Spleen (tissue), 7 donors: ENCODE results near the gene GMDS.
A peak's percentile ranks its signal among the peaks of the same experiment; 100 is the strongest.

Source experiments
- POLR2A ChIP-seq, 3 donors: fragments of 450-650 bp; IDR thresholded peaks; one replicate each; pipeline ENCODE4 v1.5.1; 2017; ENCODE audit warnings: antibody characterized with exemption in 3 of 3, mild to moderate bottlenecking in 1 of 3
- TF ChIP-seq, protein P1 (sequence below), 11 experiments: fragments of 200-600 bp in 7 of 11; fragments of 450-650 bp in 4 of 11; sonication (generic) in 4 of 11; IDR thresholded peaks in 8 of 11; conservative IDR thresholded peaks in 3 of 11; 1 replicate in 7 of 11; 2 replicates in 4 of 11; pipeline versions ENCODE4 v1.4.0 to v1.8.0; 2016 to 2021; ENCODE audit warnings: antibody characterized with exemption in 11 of 11, inconsistent platforms in 4 of 11, mild to moderate bottlenecking in 1 of 11
- donor health status: DM: no; HTN: no; CAD: no; lungs with moderate emphysema.
- donor health status: DM: no; HTN: no; CAD: no.
- donor health status: DM: no; HTN: no; CAD: no.

DNA sequence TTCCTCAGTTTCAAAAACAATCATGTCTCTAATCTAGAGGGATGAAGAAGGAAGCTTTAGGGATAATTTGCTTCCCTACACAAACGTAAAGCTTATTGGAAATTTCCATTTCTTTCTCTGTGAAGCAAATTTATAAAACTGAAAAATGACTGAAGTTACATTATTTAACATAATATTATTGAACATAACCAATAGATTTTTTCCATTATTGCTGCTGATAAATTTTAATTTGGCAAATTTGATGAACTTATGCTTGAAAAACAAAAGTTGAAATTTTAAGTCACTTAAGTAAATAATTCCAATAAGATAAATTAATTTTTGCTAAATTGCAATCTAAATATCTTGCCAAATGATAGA is 140.9 kb downstream of the GMDS start:
- TF ChIP-seq, protein P1, sequence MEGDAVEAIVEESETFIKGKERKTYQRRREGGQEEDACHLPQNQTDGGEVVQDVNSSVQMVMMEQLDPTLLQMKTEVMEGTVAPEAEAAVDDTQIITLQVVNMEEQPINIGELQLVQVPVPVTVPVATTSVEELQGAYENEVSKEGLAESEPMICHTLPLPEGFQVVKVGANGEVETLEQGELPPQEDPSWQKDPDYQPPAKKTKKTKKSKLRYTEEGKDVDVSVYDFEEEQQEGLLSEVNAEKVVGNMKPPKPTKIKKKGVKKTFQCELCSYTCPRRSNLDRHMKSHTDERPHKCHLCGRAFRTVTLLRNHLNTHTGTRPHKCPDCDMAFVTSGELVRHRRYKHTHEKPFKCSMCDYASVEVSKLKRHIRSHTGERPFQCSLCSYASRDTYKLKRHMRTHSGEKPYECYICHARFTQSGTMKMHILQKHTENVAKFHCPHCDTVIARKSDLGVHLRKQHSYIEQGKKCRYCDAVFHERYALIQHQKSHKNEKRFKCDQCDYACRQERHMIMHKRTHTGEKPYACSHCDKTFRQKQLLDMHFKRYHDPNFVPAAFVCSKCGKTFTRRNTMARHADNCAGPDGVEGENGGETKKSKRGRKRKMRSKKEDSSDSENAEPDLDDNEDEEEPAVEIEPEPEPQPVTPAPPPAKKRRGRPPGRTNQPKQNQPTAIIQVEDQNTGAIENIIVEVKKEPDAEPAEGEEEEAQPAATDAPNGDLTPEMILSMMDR (IDR thresholded peaks at IDR 0.05 in 8 of 11, conservative IDR thresholded peaks at IDR 0.05 in 3 of 11), result peak in 2 of 11 experiments; percentile 1 to 5
- TF ChIP-seq POLR2A (IDR thresholded peaks at IDR 0.05), result no peak
